ENCODE data around the gene DCUN1D5. TPM values are rescaled to one million over a fixed set of nuclear protein-coding genes. Genes with fewer than 3 reads are reported as not detected.

The DCUN1D5 gene
- 40.0 and 43.4 TPM in 2 replicates for total RNA-seq

GRCh38 chr11:103091801-103092524 lies at the start of gene DCUN1D5:
DCUN1D5 (minus strand) TSS chr11:103092160; CDS start chr11:103091872, 288 bp downstream.

DNA sequence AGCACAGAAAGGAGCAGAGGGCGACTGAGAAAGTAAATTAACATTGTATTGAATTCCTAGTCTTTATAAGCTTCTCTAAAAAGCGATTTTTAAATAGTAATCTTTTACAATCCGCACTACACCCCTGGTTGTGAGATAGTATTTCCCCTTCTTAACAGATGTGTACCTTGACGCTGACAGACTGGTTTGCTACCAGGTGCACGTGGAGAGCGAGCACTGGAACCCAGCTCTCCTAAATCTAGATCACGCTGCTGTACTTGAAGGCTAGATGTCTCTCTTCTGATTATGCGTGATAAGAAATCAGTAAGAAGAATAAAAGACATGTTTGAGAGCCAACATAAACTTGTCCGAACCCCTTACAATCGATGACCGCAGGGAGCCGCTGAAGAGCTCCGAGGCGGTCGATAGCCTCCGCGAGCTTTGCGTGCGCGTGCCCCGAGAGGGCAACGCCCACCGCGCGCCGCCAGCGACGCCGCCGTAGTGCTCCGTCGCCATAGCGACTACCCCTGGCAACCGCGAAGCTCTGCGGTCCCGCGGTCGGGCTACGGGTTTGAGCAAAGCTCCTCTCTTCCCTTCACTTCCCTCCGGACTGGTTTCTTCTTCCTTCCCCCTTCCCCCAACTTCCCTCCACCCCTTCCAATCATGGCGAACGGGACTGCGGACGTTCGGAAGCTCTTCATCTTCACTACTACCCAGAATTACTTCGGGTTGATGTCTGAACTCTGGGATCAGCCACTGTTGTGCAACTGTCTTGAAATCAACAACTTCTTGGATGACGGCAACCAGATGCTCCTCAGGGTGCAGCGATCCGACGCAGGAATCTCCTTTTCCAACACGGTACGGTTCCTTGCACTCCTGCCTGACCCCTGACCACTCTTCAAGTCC lies 17.2 kb upstream of the DCUN1D5 start, which contains the start of gene DYNC2H1:
DYNC2H1 (plus strand) TSS at position 494 of the 885 bp plus-strand sequence; CDS start at position 643, 149 bp downstream.

Other genes with a start within 250 kb of the DCUN1D5 start
- gene MMP3, start 248.6 kb downstream of the DCUN1D5 start, total RNA-seq = 7.5 and 118 TPM in 2 replicates
- under 0.01 and 0.28 TPM in 2 replicates for gene MMP12, start 217.2 kb downstream of the DCUN1D5 start, total RNA-seq
- gene MMP13, start 136.4 kb downstream of the DCUN1D5 start, total RNA-seq = not detected in 2 replicates
- 62.8 and 71.3 TPM in 2 replicates for gene DYNC2H1, start 17.3 kb upstream of the DCUN1D5 start, total RNA-seq

Data from smooth muscle cell of bladder (primary cell).